Brain microvascular endothelial cell (primary cell): ENCODE measurements around the gene DLG2.

Source experiments
- DNase-seq: peaks from one replicate; pipeline ENCODE4 v3.0.0-alpha.2; 2020
- H3K27ac ChIP-seq: fragments of 250-450 bp; sonication (Bioruptor Pico); 2 replicates; pipeline ENCODE4 v1.5.1; 2020; ENCODE audit warnings: mild to moderate bottlenecking, moderate library complexity
- H3K27me3 ChIP-seq: fragments of 250-450 bp; sonication (Bioruptor Pico); replicated peaks from 2 replicates; pipeline ENCODE4 v1.5.1; 2020; ENCODE audit warnings: mild to moderate bottlenecking
- H3K36me3 ChIP-seq: fragments of 250-450 bp; sonication (Bioruptor Pico); replicated peaks from 2 replicates; pipeline ENCODE4 v1.5.1; 2020; ENCODE audit warnings: mild to moderate bottlenecking
- H3K4me3 ChIP-seq: 2 replicates; pipeline ENCODE4 v1.5.1; 2011; ENCODE audit warnings: low read depth, mild to moderate bottlenecking, control low read depth, low read length, moderate library complexity
- in situ Hi-C: cut with HindIII; loops from 2 replicates; pipeline ENCODE4 v1.10.0; 2017; ENCODE audit warnings: low sequenced_read_pairs, low pct_ligation_motif_present
- TF ChIP-seq, protein P1 (sequence below): IDR thresholded peaks from 2 replicates; pipeline ENCODE4 v1.5.1; 2011; ENCODE audit warnings: low read depth, mild to moderate bottlenecking, moderate library complexity, low read length, control low read depth, inconsistent platforms; ENCODE audit errors: missing control alignments

DLG2 gene

DNA sequence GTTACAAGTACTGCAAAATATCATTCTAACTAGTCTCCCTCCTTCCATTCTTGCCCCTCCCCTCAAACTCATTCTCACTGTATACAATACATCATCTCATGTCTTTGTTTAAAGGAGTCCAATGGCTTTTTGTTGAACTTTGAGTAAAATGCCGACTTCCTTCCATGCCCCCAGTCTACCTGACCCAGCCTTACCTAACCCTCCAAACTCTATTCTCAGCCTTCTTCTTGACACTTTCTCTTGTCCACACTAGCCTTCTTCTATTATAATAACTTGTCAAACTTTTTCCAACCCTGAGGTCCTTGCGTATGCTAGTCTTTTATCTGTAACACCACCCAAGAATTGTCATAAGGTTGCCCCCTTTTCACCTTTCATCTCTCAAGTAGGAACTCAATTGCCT lies 1329.6 kb downstream of the DLG2 start:
- Histone ChIP-seq H3K4me3 (no peak overlapping the region), H3K36me3 (no peaks in the 10 kb centered on the region), H3K27me3 (no peaks in the 10 kb centered on the region), H3K27ac (no peak overlapping the region)
- in situ Hi-C loops, result no loop called here
- TF ChIP-seq, protein P1, sequence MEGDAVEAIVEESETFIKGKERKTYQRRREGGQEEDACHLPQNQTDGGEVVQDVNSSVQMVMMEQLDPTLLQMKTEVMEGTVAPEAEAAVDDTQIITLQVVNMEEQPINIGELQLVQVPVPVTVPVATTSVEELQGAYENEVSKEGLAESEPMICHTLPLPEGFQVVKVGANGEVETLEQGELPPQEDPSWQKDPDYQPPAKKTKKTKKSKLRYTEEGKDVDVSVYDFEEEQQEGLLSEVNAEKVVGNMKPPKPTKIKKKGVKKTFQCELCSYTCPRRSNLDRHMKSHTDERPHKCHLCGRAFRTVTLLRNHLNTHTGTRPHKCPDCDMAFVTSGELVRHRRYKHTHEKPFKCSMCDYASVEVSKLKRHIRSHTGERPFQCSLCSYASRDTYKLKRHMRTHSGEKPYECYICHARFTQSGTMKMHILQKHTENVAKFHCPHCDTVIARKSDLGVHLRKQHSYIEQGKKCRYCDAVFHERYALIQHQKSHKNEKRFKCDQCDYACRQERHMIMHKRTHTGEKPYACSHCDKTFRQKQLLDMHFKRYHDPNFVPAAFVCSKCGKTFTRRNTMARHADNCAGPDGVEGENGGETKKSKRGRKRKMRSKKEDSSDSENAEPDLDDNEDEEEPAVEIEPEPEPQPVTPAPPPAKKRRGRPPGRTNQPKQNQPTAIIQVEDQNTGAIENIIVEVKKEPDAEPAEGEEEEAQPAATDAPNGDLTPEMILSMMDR, result no peak
- DNase-seq, result no peak

DNA sequence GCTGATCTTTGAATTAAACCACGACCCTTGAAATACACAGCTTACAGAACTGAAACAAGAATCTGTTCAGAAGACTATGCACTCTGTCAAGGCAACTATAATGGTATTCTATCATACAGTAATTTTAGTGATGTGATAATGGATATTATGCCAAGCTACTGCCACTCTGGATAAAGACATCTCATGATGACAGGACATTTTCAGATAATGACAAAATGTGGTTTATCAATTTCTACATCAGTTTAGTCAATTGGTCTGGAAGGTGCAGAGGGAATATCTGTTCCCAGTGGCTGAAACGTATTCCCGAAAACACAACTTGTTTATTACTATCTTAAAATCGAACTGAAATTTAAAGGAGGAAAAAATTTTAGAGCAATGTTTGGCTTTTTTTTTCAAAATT lies 1331.3 kb downstream of the DLG2 start:
- H3K27ac ChIP-seq, result no peak overlapping the region

GRCh38 chr11:84292955-84293354 lies 1334.2 kb downstream of the DLG2 start:
- no peak for DNase-seq
- no peaks in the 10 kb centered on the region for H3K36me3 ChIP-seq
- no peaks in the 10 kb centered on the region for H3K27me3 ChIP-seq
- no peak overlapping the region for H3K27ac ChIP-seq
- TF ChIP-seq, protein P1, result no peak
- in situ Hi-C loops, result no loop called here
- H3K4me3 ChIP-seq, result no peak overlapping the region

More for the DNA sequence above, 1331.3 kb downstream of the DLG2 start:
- in situ Hi-C loops, result no loop called here
- DNase-seq, result no peak
- Histone ChIP-seq H3K4me3 (no peak overlapping the region), H3K36me3 (no peaks in the 10 kb centered on the region), H3K27me3 (no peaks in the 10 kb centered on the region)
- TF ChIP-seq, protein P1, result no peak

DNA sequence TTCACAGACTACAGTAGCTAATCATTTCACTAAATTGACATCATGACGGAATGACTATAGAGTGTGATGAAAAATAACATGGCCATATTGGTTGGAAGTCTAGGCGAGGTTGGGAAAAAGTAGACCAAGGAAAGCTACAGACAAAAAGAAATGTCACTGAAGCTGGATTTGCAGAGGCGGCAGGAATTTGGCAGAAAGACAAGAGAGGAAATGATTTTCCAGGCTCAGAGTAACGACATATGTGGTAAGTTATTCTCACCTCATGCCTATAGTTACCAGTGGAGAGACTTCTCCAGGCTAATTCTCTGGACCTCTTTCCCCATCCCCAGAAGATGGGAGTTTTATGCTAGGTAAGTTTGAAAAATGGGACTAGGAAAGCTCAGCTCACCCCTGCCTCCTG lies 1335.1 kb downstream of the DLG2 start:
- in situ Hi-C loops, result no loop called here
- no peaks in the 10 kb centered on the region for H3K36me3 ChIP-seq
- H3K27ac ChIP-seq, result no peak overlapping the region
- no peak for DNase-seq
- TF ChIP-seq, protein P1, result no peak
- no peaks in the 10 kb centered on the region for H3K27me3 ChIP-seq
- no peak overlapping the region for H3K4me3 ChIP-seq

- Histone ChIP-seq H3K36me3 (no peaks in the 10 kb centered on the region), H3K27ac (peak overlapping the region; percentile 22), H3K4me3 (no peak overlapping the region), H3K27me3 (no peaks in the 10 kb centered on the region)
- TF ChIP-seq, protein P1, result no peak
- in situ Hi-C loops, result no loop called here
- DNase-seq, result no peak
Observed at GRCh38 chr11:84290647-84291046, 1336.5 kb downstream of the DLG2 start.

GRCh38 chr11:84289381-84289906 lies 1337.7 kb downstream of the DLG2 start:
- no peaks in the 10 kb centered on the region for H3K27me3 ChIP-seq
- in situ Hi-C loops, result no loop called here
- no peak overlapping the region for H3K4me3 ChIP-seq
- DNase-seq, result peak; percentile 34
- H3K36me3 ChIP-seq, result no peaks in the 10 kb centered on the region
- H3K27ac ChIP-seq, result peak overlapping the region; percentile 30
- TF ChIP-seq, protein P1, result no peak
